Forelimb muscle (tissue), 1 donor: Measurements from ENCODE around the gene FAM114A2. TPM values are rescaled to one million over a fixed set of nuclear protein-coding genes. Genes with fewer than 3 reads are reported as not detected.
"Not testable (repeated sequence)": the region's sequence is repeated elsewhere in the genome, so short reads cannot be mapped to it uniquely, and the experiment has no call there.

Source experiments
- DNase-seq: peaks from one replicate; pipeline ENCODE4 v3.0.0-alpha.2; 2013; ENCODE audit warnings: low read depth
- polyA plus RNA-seq: library from polyadenylated mRNA; unstranded; fragments of 120-200 nt; gene quantifications from one replicate; pipeline ENCODE4 v1.2.1, GENCODE V29; 2013; ENCODE audit not compliant: insufficient read length

Gene FAM114A2
- polyA plus RNA-seq: 16.7 TPM

- peak; percentile 55 for DNase-seq
Observed at GRCh38 chr5:154038707-154039457, at the start of gene FAM114A2, which contains the start of gene MFAP3. FAM114A2 (minus strand) TSS chr5:154038910; CDS start chr5:154034953, 3,957 bp downstream. MFAP3 (plus strand) TSS chr5:154038967; CDS start chr5:154049723, 10,756 bp downstream.

- DNase-seq: no peak
Observed at GRCh38 chr5:154087260-154087659, 48.5 kb upstream of the FAM114A2 start.

- no peak for DNase-seq
Observed at GRCh38 chr5:154086641-154087040, 47.9 kb upstream of the FAM114A2 start.

- no peak for DNase-seq
Observed at GRCh38 chr5:154086146-154086545, 47.4 kb upstream of the FAM114A2 start.

GRCh38 chr5:154084062-154084639, 45.4 kb upstream of the FAM114A2 start:
- no peak for DNase-seq

GRCh38 chr5:154081246-154081645, 42.5 kb upstream of the FAM114A2 start:
- DNase-seq: no peak

GRCh38 chr5:154078272-154078671, 39.6 kb upstream of the FAM114A2 start:
- no peak for DNase-seq

GRCh38 chr5:154077696-154078095, 39.0 kb upstream of the FAM114A2 start:
- no peak for DNase-seq

GRCh38 chr5:154076240-154076922, 37.7 kb upstream of the FAM114A2 start:
- DNase-seq: no peak

- peak; percentile 47 for DNase-seq
Observed at GRCh38 chr5:154072414-154073171, 33.9 kb upstream of the FAM114A2 start.

- no peak for DNase-seq
Observed at GRCh38 chr5:154071799-154072413, 33.2 kb upstream of the FAM114A2 start.

- not testable (repeated sequence) for DNase-seq
Observed at GRCh38 chr5:154069854-154070253, 31.1 kb upstream of the FAM114A2 start.

- no peak for DNase-seq
Observed at GRCh38 chr5:154065971-154066370, 27.3 kb upstream of the FAM114A2 start.

GRCh38 chr5:154063372-154063771, 24.7 kb upstream of the FAM114A2 start:
- DNase-seq: no peak

- DNase-seq: no peak
Observed at GRCh38 chr5:154060606-154061005, 21.9 kb upstream of the FAM114A2 start.

GRCh38 chr5:154059583-154059982, 20.9 kb upstream of the FAM114A2 start:
- no peak for DNase-seq

- no peak for DNase-seq
Observed at GRCh38 chr5:154059039-154059430, 20.3 kb upstream of the FAM114A2 start.

GRCh38 chr5:154058055-154059038, 19.6 kb upstream of the FAM114A2 start:
- no peak for DNase-seq

GRCh38 chr5:154055201-154055600, 16.5 kb upstream of the FAM114A2 start:
- DNase-seq: no peak

- DNase-seq: no peak
Observed at GRCh38 chr5:154053468-154053867, 14.8 kb upstream of the FAM114A2 start.
